HG02981 (cell line): ENCODE results near the gene TRAF4.
"Not testable (repeated sequence)": the region's sequence is repeated elsewhere in the genome, so short reads cannot be mapped to it uniquely, and the experiment has no call there.

Source experiments
- ATAC-seq: cut with Tn5 transposase; IDR thresholded peaks from one replicate; pipeline ENCODE4 v1.9.1; 2021; ENCODE audit warnings: mild to moderate bottlenecking, moderate library complexity; ENCODE audit not compliant: unreplicated experiment

Gene TRAF4

DNA sequence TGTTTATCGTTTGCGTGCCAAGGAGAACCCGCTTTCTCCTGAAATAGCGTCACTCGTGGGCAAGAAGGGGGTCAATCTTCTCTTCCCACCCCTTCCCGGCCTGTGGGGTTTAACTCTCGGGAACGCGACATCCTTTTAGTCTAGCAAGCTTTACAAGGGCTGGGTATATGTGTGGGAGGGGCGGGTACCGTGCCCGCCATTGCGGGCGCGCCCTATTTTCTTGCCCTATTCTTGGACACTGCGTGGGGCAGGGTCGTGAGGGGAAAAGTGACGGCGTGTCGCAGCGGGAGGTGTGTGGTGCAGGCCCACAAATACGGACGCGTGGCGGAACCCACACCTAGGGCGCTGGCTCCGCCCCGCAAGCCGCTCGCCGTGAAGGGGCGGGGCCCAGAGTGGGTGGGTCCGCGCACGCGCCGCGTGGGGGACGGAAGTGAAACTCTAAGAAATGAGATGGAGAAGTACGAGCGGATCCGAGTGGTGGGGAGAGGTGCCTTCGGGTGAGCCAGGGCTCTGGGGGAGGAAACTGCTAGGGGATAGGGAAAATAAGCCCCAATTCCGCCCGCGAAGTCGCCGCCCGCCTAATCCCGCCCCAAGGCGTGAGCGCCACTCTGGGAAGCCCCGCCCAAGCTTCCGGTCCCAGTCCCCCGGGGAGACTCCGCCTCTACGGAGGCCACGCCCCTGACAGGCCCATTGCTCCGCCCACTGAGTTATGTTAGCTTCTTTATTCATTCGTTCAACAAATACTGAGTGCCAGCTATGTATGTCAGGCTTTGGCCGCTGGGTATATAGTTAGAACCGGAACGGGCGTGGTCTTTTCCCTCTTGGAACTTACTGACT is 15.2 kb upstream of the TRAF4 start, which contains the start of gene NEK8:
NEK8 (plus strand) TSS at position 425 of the 837 bp plus-strand sequence; CDS start at position 451, 26 bp downstream.
- ATAC-seq, result peak; percentile 29

DNA sequence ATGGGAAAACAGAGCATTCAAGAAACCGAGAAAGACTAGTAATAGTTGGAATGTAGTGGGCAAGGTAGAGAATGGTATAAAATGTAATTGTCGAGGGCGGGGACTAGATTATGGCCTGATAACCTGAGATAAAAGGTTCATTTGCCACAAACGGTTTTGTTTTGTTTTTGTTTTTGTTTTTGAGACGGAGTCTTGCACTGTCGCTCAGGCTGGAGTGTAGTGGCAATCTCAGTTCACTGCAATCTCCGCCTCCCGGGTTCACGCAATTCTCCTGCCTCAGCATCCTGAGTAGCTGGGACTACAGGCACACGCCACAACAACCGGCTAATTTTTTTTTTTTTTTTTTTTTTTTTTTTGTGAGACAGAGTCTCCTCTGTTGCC is 13.9 kb upstream of the TRAF4 start:
- ATAC-seq, result no peak

- ATAC-seq, result no peak
Measured at GRCh38 chr17:28733346-28733745, 10.5 kb upstream of the TRAF4 start.

- ATAC-seq, result no peak
Measured at GRCh38 chr17:28734712-28735241, 9.0 kb upstream of the TRAF4 start.

DNA sequence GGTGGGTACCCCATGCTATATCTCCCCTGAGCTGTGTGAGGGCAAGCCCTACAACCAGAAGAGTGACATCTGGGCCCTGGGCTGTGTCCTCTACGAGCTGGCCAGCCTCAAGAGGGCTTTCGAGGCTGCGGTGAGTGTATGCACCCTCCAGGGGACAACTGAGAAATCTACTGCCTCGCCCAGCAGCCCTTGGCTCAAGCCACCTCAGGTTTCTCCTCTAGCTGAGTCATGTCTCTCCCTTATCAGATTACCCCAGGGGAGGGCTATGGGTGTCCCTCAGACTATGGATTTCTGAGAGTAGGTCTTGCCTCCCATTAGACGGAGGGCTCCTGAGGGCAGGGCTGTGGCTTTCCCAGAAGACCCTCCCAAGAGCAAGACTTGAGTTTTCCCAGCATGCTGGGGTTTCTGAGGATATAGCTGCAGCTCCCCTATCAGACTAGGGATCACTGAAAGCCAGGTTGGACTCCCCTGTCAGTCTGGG is 8.5 kb upstream of the TRAF4 start:
- ATAC-seq, result no peak

DNA sequence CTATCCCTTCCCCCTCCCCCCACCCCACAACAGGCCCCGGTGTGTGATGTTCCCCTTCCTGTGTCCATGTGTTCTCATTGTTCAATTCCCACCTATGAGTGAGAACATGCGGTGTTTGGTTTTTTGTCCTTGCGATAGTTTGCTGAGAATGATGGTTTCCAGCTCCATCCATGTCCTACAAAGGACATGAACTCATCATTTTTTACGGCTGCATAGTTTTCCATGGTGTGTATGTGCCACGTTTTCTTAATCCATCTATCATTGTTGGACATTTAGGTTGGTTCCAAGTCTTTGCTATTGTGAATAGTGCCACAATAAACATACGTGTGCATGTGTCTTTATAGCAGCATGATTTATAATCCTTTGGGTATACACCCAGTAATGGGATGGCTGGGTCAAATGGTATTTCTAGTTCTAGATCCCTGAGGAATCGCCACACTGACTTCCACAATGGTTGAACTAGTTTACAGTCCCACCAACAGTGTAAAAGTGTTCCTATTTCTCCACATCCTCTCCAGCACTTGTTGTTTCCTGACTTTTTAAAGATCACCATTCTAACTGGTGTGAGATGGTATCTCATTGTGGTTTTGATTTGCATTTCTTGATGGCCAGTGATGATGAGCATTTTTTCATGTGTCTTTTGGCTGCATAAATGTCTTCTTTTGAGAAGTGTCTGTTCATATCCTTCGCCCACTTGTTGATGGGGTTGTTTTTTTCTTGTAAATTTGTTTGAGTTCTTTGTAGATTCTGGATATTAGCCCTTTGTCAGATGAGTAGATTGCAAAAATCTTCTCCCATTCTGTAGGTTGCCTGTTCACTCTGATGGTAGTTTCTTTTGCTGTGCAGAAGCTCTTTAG is 7.7 kb upstream of the TRAF4 start:
- not testable (repeated sequence) for ATAC-seq

- ATAC-seq, result no peak
Measured at GRCh38 chr17:28737316-28737715, 6.5 kb upstream of the TRAF4 start.

DNA sequence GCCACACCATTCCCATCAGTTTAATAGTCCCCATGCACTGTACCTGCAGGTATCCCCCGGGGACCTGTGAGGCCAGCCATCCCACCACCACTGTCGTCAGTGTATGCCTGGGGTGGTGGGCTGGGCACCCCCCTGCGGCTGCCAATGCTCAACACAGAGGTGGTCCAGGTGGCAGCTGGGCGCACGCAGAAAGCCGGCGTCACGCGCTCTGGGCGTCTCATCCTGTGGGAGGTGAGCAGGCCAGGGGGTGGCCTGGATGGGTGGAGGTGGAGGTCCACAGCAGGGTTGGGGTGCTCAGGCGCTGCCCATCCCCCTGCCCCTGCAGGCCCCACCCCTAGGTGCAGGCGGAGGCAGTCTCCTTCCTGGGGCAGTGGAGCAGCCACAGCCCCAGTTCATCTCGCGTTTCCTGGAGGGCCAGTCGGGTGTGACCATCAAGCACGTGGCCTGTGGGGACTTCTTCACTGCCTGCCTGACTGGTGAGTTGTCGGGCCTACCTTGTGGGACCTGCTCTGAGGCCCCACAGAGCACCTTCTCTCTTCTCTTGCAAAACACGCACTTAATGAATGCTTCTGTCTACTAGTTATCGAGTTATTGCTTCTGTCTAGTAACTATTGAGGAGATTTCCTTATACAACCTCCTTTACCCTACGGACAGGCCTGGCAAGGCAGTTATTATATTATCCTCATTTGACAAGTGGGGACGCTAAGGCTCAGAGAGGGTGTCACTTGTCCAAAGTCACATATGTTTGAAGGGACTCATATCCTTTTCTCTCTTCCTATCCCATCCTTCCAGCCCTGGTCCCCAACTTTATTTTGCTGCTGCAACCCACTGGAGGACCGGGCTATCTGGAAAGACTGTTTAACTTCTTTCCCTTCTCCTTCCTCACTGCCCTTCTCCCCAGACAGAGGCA is 5.8 kb upstream of the TRAF4 start:
- ATAC-seq, result peak; percentile 69

DNA sequence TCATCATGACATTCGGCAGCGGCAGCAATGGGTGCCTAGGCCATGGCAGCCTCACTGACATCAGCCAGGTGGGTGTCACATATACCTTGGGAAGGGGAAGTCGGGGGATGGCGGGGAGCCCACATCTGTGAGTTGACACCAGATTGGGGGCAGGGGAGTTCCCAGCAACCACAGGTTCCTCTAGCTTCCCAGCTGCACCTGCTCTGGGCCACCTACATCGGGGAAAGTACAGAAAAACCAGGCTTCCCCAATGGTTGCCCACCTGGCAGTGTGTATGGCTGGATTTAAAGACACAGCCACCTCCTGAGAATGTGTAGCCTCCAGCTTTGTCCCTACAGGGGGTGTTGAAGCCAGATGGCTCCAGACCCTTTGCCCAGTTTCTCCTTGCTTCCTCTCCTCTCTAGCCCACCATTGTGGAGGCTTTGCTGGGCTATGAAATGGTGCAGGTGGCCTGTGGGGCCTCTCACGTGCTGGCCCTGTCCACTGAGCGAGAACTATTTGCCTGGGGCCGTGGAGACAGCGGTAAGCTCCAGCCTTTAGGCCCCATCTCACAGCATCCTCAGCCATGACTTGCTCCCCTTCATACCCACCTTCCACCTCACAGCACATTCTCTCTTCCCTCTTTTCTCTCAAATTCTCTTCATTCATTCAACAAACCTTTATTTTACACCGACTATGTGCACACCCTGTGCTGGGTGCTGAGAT is 5.0 kb upstream of the TRAF4 start:
- ATAC-seq, result no peak

GRCh38 chr17:28740406-28741357 is 3.1 kb upstream of the TRAF4 start:
- ATAC-seq, result no peak

GRCh38 chr17:28741358-28742349 is 2.2 kb upstream of the TRAF4 start:
- ATAC-seq, result no peak

DNA sequence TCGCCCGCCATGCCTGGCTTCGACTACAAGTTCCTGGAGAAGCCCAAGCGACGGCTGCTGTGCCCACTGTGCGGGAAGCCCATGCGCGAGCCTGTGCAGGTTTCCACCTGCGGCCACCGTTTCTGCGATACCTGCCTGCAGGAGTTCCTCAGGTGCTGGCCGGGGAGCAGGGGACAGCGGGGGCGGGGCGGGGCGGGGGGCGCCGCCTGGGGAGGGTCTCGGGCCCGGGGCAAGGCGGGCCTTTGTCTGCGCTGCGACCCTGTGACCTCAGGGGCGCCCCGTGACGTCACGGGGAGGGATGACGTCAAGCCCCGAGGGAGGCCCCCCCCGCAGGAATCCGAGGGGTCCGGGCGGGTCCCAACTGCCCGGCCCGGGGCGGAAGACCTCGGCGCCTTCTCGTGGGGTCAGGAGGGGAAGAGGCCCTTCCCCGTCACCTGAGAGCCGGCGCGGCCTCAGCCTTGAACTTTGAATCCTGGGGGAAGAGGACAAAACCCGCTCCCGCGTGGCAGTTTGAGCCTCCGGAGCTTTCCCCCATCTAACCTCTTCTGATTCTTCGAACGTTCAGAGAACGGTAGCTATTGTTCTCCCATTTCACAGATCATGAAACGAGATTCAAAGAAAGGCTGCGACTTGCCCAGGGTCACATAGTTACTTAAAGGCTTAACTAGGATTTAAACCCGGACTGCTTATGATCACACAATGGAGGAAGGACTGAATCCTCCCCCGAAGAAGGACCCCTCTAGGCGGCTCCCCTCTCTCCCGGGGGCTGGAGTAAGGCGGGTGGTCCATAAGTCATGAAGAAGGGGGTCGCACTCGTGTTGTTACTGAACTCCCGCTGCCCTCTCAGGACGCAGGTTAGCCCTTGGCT is 527 bp downstream of the TRAF4 start:
- ATAC-seq, result no peak

- ATAC-seq, result no peak
Measured at GRCh38 chr17:28744972-28745785, 1.4 kb downstream of the TRAF4 start.

GRCh38 chr17:28745786-28746411 is 2.1 kb downstream of the TRAF4 start:
- no peak for ATAC-seq

GRCh38 chr17:28746611-28747050 is 2.8 kb downstream of the TRAF4 start:
- no peak for ATAC-seq
